HepG2 (cell line): Measurements from ENCODE around the gene SERPINI1. TPM values are rescaled to one million over a fixed set of nuclear protein-coding genes. Genes with fewer than 3 reads are reported as not detected.

Source experiments
- ARID5B ChIP-seq: IDR thresholded peaks from 2 replicates; pipeline ENCODE4 v1.4.0; 2020; ENCODE audit warnings: mild to moderate bottlenecking, missing genetic modification reagents
- BCL6 ChIP-seq: IDR thresholded peaks from 2 replicates; pipeline ENCODE4 v1.6.1; 2016; ENCODE audit warnings: missing genetic modification reagents, missing compliant biosample characterization
- FOXA1 ChIP-seq, 2 experiments: fragments of 450-650 bp in 1 of 2; sonication (generic) in 1 of 2; formaldehyde crosslinking in 1 of 2; IDR thresholded peaks; 2 replicates each; pipeline versions ENCODE4 v1.4.0 to v1.6.1; 2016 to 2020; ENCODE audit warnings: missing genetic modification reagents in 1 of 2
- JARID2 ChIP-seq: sonication (generic); formaldehyde crosslinking; IDR thresholded peaks from 2 replicates; pipeline ENCODE4 v1.8.1; 2023; ENCODE audit warnings: missing genetic modification reagents, inconsistent platforms; ENCODE audit not compliant: insufficient replicate concordance
- MZF1 ChIP-seq: sonication (generic); formaldehyde crosslinking; IDR thresholded peaks from 2 replicates; pipeline ENCODE4 v1.8.1; 2023; ENCODE audit warnings: mild to moderate bottlenecking, missing genetic modification reagents, borderline replicate concordance
- POGZ ChIP-seq: sonication (generic); formaldehyde crosslinking; IDR thresholded peaks from 2 replicates; pipeline ENCODE4 v1.4.0; 2020; ENCODE audit warnings: mild to moderate bottlenecking, missing genetic modification reagents
- POLR2G ChIP-seq: fragments of 200-400 bp; formaldehyde crosslinking; IDR thresholded peaks from 2 replicates; pipeline ENCODE4 v1.6.1; 2018; ENCODE audit warnings: mild to moderate bottlenecking, low read depth, low read length, moderate library complexity
- SIX4 ChIP-seq: sonication (generic); formaldehyde crosslinking; IDR thresholded peaks from 2 replicates; pipeline ENCODE4 v1.4.0; 2020; ENCODE audit warnings: missing genetic modification reagents
- TCF7 ChIP-seq: sonication (generic); IDR thresholded peaks from 2 replicates; pipeline ENCODE4 v1.6.1; 2016; ENCODE audit warnings: antibody characterized with exemption, low read depth
- ZBTB3 ChIP-seq: sonication (generic); formaldehyde crosslinking; IDR thresholded peaks from 2 replicates; pipeline ENCODE4 v1.4.0; 2020; ENCODE audit warnings: low read depth, mild to moderate bottlenecking, moderate library complexity, missing genetic modification reagents, borderline replicate concordance
- ZFAT ChIP-seq: sonication (generic); formaldehyde crosslinking; conservative IDR thresholded peaks from 2 replicates; pipeline ENCODE4 v1.8.1; 2023; ENCODE audit warnings: missing genetic modification reagents, inconsistent platforms
- ZKSCAN5 ChIP-seq: sonication (generic); formaldehyde crosslinking; IDR thresholded peaks from 2 replicates; pipeline ENCODE4 v1.5.1; 2020; ENCODE audit warnings: mild to moderate bottlenecking, missing genetic modification reagents
- ZMYM3 ChIP-seq: sonication (generic); formaldehyde crosslinking; IDR thresholded peaks from 2 replicates; pipeline ENCODE4 v1.5.1; 2020; ENCODE audit warnings: mild to moderate bottlenecking, missing genetic modification reagents
- ZNF292 ChIP-seq: sonication (generic); formaldehyde crosslinking; IDR thresholded peaks from 2 replicates; pipeline ENCODE4 v1.8.1; 2022; ENCODE audit warnings: mild to moderate bottlenecking, low read depth, missing genetic modification reagents, borderline replicate concordance
- ZNF550 ChIP-seq: sonication (generic); formaldehyde crosslinking; IDR thresholded peaks from 2 replicates; pipeline ENCODE4 v1.4.0; 2020; ENCODE audit warnings: mild to moderate bottlenecking, missing genetic modification reagents, borderline replicate concordance
- ZNF556 ChIP-seq: sonication (generic); formaldehyde crosslinking; IDR thresholded peaks from 2 replicates; pipeline ENCODE4 v1.4.0; 2020; ENCODE audit warnings: mild to moderate bottlenecking, missing genetic modification reagents, borderline replicate concordance
- ZNF615 ChIP-seq: sonication (generic); formaldehyde crosslinking; IDR thresholded peaks from 2 replicates; pipeline ENCODE4 v1.5.0; 2020; ENCODE audit warnings: mild to moderate bottlenecking, missing genetic modification reagents, borderline replicate concordance
- ZNF761 ChIP-seq: sonication (generic); formaldehyde crosslinking; conservative IDR thresholded peaks from 2 replicates; pipeline ENCODE4 v1.4.0; 2020; ENCODE audit warnings: mild to moderate bottlenecking, missing genetic modification reagents
- polyA plus RNA-seq, 8 experiments: library from polyadenylated mRNA; depleted of rRNA in 3 of 8; stranded (reverse) in 7 of 8; unstranded in 1 of 8; fragments of >200 nt; fragmentation: Illumina TruSeq in 4 of 8; extraction: Trizol in 4 of 8; gene quantifications; 2 replicates each; pipeline versions ENCODE4 v1.2.1 to v1.2.3, GENCODE V29; 2011 to 2016; ENCODE audit warnings: low read depth in 4 of 8, missing spikeins in 1 of 8, mixed read lengths in 1 of 8; ENCODE audit not compliant: insufficient read depth in 1 of 8
- total RNA-seq, 5 experiments: library from RNA; depleted of rRNA; stranded (reverse); fragments of >200 nt; fragmentation: Illumina TruSeq; extraction: Trizol; gene quantifications; 2 replicates each; pipeline ENCODE4 v1.2.3, GENCODE V29; 2016; ENCODE audit warnings: low read depth in 1 of 5

Gene SERPINI1
- total and polyA plus RNA-seq, 2 of the 13 experiments (the other 11 are each of a cell fraction or from before 2014, with no cell fraction given) = 14.7 to 58.0 TPM

- 0 out of 2 replicates have a peak, but pooled peaks have one; percentile 21 for TF ChIP-seq ARID5B (CRISPR knock-in tag)
- TF ChIP-seq ZNF615 (CRISPR knock-in tag) = no peak
- no peak for TF ChIP-seq ZBTB3
- TF ChIP-seq ZKSCAN5 (CRISPR knock-in tag) = no peak
- no peak for TF ChIP-seq MZF1 (CRISPR knock-in tag)
- TF ChIP-seq SIX4 (CRISPR knock-in tag) = no peak
- peak; percentile 43; the same call in 1 of the 2 replicates for TF ChIP-seq ZNF292 (CRISPR knock-in tag)
- peak; percentile 77 for TF ChIP-seq POGZ (CRISPR knock-in tag)
- TF ChIP-seq POLR2G = no peak
- no peak for TF ChIP-seq JARID2 (CRISPR knock-in tag)
- TF ChIP-seq ZMYM3 (CRISPR knock-in tag) = no peak
- no peak for TF ChIP-seq FOXA1 (IDR thresholded peaks at IDR 0.05)
- 0 out of 2 replicates have a peak, but pooled peaks have one; percentile 17 for TF ChIP-seq FOXA1 (CRISPR knock-in tag; IDR thresholded peaks at IDR 0.05)
- TF ChIP-seq ZNF556 = no peak
- no peak for TF ChIP-seq TCF7
- TF ChIP-seq ZFAT (CRISPR knock-in tag) = no peak
- no peak for TF ChIP-seq BCL6
- TF ChIP-seq ZNF550 (CRISPR knock-in tag) = no peak
- TF ChIP-seq ZNF761 = no peak
- TF ChIP-seq, all 625 proteins: peak for 23
Measured at GRCh38 chr3:167787440-167787839, 51.9 kb downstream of the SERPINI1 start (continued).
